Measurements from ENCODE around the gene HDAC4. TPM values are rescaled to one million over a fixed set of nuclear protein-coding genes. Genes with fewer than 3 reads are reported as not detected.

The HDAC4 gene
- total and polyA plus RNA-seq, 7 donors, result 7.9 to 329 (median 129) TPM

DNA sequence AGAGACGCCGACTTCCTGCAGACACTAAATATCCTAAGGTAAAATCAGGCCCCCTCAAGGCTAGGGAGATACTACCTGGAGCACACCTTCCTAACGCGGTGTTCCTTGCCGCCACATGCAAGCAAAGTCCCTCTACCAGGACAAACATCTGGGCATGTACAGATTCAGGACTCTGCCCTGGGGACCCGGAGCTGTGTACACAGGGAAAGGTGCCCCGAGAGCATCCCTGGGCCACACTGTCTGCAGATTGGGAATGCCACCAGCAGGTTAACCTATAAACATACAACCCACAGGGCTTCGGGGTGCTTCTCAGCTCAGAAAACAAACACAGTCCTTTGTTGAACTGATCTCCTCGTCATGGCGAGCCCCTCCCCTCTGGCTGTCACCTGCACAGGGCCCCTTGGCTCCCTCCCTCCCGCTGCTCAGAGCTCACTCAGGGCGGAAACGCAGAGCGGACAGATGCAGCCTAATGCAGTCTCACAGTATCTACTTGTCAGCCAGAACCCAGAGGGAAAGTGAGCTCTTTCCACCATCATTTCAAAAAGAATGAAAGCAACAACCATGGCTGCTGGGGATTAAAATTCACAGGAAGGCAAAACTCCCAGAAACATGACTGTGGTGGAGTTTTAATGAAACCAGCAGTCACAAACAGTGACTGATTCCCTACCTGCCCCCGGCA, 218.8 kb downstream of the HDAC4 start:
- H3K9me3 ChIP-seq, result no peaks in the 10 kb centered on the region
- no peaks in the 10 kb centered on the region for H3K27me3 ChIP-seq (ENCODE audit: insufficient read depth in 3 of 3, low read length in 2 of 3)
- no peak for DNase-seq
- no peak overlapping the region for H3K4me3 ChIP-seq
- no peak overlapping the region for H3K27ac ChIP-seq
- intact Hi-C loops (cut with DNase I), result no loop called here
- ATAC-seq, result no peak
- H3K4me1 ChIP-seq, result no peaks in the 10 kb centered on the region
- 78 to 84% (median 84%) methylated on average over 15 of the region's 15 CpGs for WGBS, 3 donors
- no peak for TF ChIP-seq CTCF (IDR thresholded peaks at IDR 0.05)
- H3K36me3 ChIP-seq (ENCODE audit: insufficient read depth in 1 of 2, low read depth in 1 of 2), result peaks cover 2 to 91% of the 10 kb centered on the region in 2 donors

DNA sequence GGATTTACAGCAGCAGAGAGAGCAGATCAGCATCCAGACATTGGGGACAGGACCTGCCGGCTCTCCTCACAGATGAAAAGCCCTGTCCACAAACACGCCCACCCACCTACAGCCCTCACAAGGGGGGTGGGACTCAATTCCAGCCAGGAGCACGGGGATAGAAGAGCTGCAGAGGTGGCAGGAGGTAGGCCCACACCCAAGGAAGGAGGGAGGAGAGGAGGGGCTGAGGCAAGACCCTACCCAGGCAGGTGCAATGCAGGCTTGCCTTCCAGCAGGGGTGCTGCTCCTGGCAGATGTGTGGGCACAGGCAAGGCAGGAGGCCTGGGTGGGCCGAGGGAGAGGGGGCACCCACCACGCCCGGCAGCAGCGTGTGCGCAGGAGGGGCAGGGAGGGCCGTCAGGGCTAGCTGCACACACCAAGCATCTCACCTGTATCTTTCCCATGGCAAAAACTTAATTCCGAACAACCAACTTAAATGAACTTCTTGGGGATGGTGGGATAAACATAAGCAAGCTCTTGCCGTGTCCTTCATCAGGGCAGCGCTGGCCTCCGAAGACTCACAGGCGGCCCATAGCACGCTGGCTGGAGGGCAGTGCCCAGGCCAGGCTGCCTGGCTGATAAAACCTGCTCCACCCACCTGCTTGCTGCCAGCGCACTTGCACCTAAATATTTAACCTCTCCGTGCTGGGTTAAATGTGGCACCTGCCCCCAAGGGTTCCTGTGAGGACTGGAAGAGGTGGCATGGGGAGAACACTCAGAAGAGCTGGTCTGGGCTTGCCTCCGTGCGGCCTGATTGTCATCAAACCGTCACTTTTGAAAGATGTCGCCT, 219.5 kb downstream of the HDAC4 start:
- peak in 1 of 2 donors; percentile 31 for DNase-seq

GRCh38 chr2:239180526-239181073, 220.2 kb downstream of the HDAC4 start:
- H3K36me3 ChIP-seq (ENCODE audit: insufficient read depth in 1 of 2, low read depth in 1 of 2), result peaks cover 2 to 88% of the 10 kb centered on the region in 2 donors
- DNase-seq (peak in 1 of 2 donors; percentile 46), ATAC-seq (peak in 1 of 4 donors; percentile 7)

More for the DNA sequence above, 219.5 kb downstream of the HDAC4 start:
- H3K36me3 ChIP-seq (ENCODE audit: insufficient read depth in 1 of 2, low read depth in 1 of 2), result peaks cover 2 to 91% of the 10 kb centered on the region in 2 donors
- no peak overlapping the region for H3K4me3 ChIP-seq
- TF ChIP-seq CTCF (IDR thresholded peaks at IDR 0.05), result no peak
- intact Hi-C loops (cut with DNase I), result no loop called here
- no peak overlapping the region for H3K27ac ChIP-seq
- H3K9me3 ChIP-seq, result no peaks in the 10 kb centered on the region
- ATAC-seq, result peak in 1 of 4 donors; percentile 8
- 81 to 85% (median 82%) methylated on average over 21 of the region's 21 CpGs for WGBS, 3 donors
- H3K27me3 ChIP-seq (ENCODE audit: insufficient read depth in 3 of 3, low read length in 2 of 3), result no peaks in the 10 kb centered on the region
- no peaks in the 10 kb centered on the region for H3K4me1 ChIP-seq

GRCh38 chr2:239179851-239180371, 220.9 kb downstream of the HDAC4 start:
- ATAC-seq (peak in 2 of 4 donors; percentile 9 to 15), DNase-seq (peak in 1 of 2 donors; percentile 45)
- Histone ChIP-seq H3K9me3 (no peaks in the 10 kb centered on the region), H3K4me3 (no peak overlapping the region), H3K27ac (no peak overlapping the region), H3K4me1 (no peaks in the 10 kb centered on the region), H3K36me3 (ENCODE audit: insufficient read depth in 1 of 2, low read depth in 1 of 2) (peaks cover 2 to 89% of the 10 kb centered on the region in 2 donors), H3K27me3 (ENCODE audit: insufficient read depth in 3 of 3, low read length in 2 of 3) (no peaks in the 10 kb centered on the region)
- WGBS, 3 donors, result 89 to 95% (median 93%) methylated on average over 22 of the region's 22 CpGs
- intact Hi-C loops (cut with DNase I), result no loop called here
- no peak for TF ChIP-seq CTCF (IDR thresholded peaks at IDR 0.05)

More at GRCh38 chr2:239180526-239181073, 220.2 kb downstream of the HDAC4 start:
- no peak overlapping the region for H3K27ac ChIP-seq
- no peak overlapping the region for H3K4me3 ChIP-seq
- intact Hi-C loops (cut with DNase I), result no loop called here
- no peaks in the 10 kb centered on the region for H3K9me3 ChIP-seq
- TF ChIP-seq CTCF (IDR thresholded peaks at IDR 0.05), result no peak
- no peaks in the 10 kb centered on the region for H3K4me1 ChIP-seq
- H3K27me3 ChIP-seq (ENCODE audit: insufficient read depth in 3 of 3, low read length in 2 of 3), result no peaks in the 10 kb centered on the region
- 93 to 95% (median 93%) methylated on average over 14 of the region's 14 CpGs for WGBS, 3 donors

Data from psoas muscle (tissue), 8 donors.